CD14-positive monocyte (primary cell): Measurements from ENCODE around the gene OR51B4. TPM values are rescaled to one million over a fixed set of nuclear protein-coding genes. Genes with fewer than 3 reads are reported as not detected.

Experiments used
- DNase-seq, 3 donors: peaks; one replicate each; pipeline ENCODE4 v3.0.0-alpha.2; 2011 to 2022
- H2AFZ ChIP-seq: 2 replicates; pipeline ENCODE4 v1.6.0; 2012; ENCODE audit warnings: mild to moderate bottlenecking, low read depth, low read length, inconsistent platforms; ENCODE audit not compliant: insufficient read depth, poor library complexity, severe bottlenecking
- H3K27ac ChIP-seq, 2 donors: 1 replicate in 1 of 2; 2 replicates in 1 of 2; pipeline ENCODE4 v1.5.1; 2012 to 2013; ENCODE audit warnings: low read length in 2 of 2, control low read depth in 1 of 2, inconsistent platforms in 1 of 2, low read depth in 1 of 2, mild to moderate bottlenecking in 1 of 2
- H3K27me3 ChIP-seq, 2 donors: one replicate each; pipeline versions ENCODE4 v1.6.0 to v1.6.1; 2011 to 2013; ENCODE audit warnings: low read length in 2 of 2; ENCODE audit not compliant: control insufficient read depth in 2 of 2, insufficient read depth in 2 of 2
- H3K36me3 ChIP-seq, 2 donors: replicated peaks in 1 of 2; 1 replicate in 1 of 2; 2 replicates in 1 of 2; pipeline versions ENCODE4 v1.5.1 to v1.6.1; 2012 to 2013; ENCODE audit warnings: low read length in 2 of 2, control low read depth in 1 of 2, inconsistent platforms in 1 of 2, mild to moderate bottlenecking in 1 of 2; ENCODE audit not compliant: insufficient read depth in 2 of 2, control insufficient read depth in 1 of 2
- H3K4me1 ChIP-seq, 2 donors: 1 replicate in 1 of 2; 2 replicates in 1 of 2; pipeline versions ENCODE4 v1.5.1 to v1.6.1; 2012 to 2013; ENCODE audit warnings: low read length in 2 of 2, control low read depth in 1 of 2, inconsistent platforms in 1 of 2, mild to moderate bottlenecking in 1 of 2, moderate library complexity in 1 of 2; ENCODE audit not compliant: insufficient read depth in 2 of 2, control insufficient read depth in 1 of 2
- H3K4me2 ChIP-seq: replicated peaks from 2 replicates; pipeline ENCODE3; 2012; ENCODE audit warnings: low read length, moderate library complexity, mild to moderate bottlenecking; ENCODE audit not compliant: poor library complexity, severe bottlenecking; ENCODE audit errors: extremely low read depth
- H3K4me3 ChIP-seq, 3 experiments: fragments of 200-600 bp in 1 of 3; sonication (generic) in 1 of 3; replicated peaks in 1 of 3; 1 replicate in 2 of 3; 2 replicates in 1 of 3; pipeline ENCODE4 v1.5.1; 2011 to 2013; ENCODE audit warnings: low read length in 3 of 3, mild to moderate bottlenecking in 3 of 3, control low read depth in 2 of 3, low read depth in 2 of 3, inconsistent platforms in 1 of 3, moderate library complexity in 1 of 3
- H3K79me2 ChIP-seq: 2 replicates; pipeline ENCODE4 v1.6.0; 2012; ENCODE audit warnings: mild to moderate bottlenecking, control low read depth, inconsistent platforms, low read length, moderate library complexity; ENCODE audit not compliant: insufficient read depth
- H3K9ac ChIP-seq: 2 replicates; pipeline ENCODE4 v1.6.0; 2017; ENCODE audit warnings: low read length, mild to moderate bottlenecking; ENCODE audit not compliant: insufficient read depth, poor library complexity, severe bottlenecking
- H3K9me3 ChIP-seq, 2 donors: replicated peaks in 1 of 2; 1 replicate in 1 of 2; 2 replicates in 1 of 2; pipeline versions ENCODE4 v1.5.1 to v1.6.1; 2012 to 2013; ENCODE audit warnings: low read length in 2 of 2, control low read depth in 1 of 2; ENCODE audit not compliant: control insufficient read depth in 1 of 2, insufficient read depth in 1 of 2
- H4K20me1 ChIP-seq: 2 replicates; pipeline ENCODE4 v1.6.0; 2012; ENCODE audit warnings: mild to moderate bottlenecking, low read length, control low read depth, moderate library complexity; ENCODE audit not compliant: insufficient read depth
- H3K27ac Mint-ChIP-seq, 7 donors: one replicate each; pipeline ENCODE4 v1.8.0; 2020; ENCODE audit warnings: mild to moderate bottlenecking in 7 of 7, mixed read lengths in 7 of 7, moderate library complexity in 6 of 7, inconsistent platforms in 2 of 7
- H3K27me3 Mint-ChIP-seq, 3 donors: one replicate each; pipeline ENCODE4 v1.8.0; 2021 to 2022; ENCODE audit warnings: low read depth in 3 of 3, mild to moderate bottlenecking in 3 of 3, mixed read lengths in 3 of 3, moderate library complexity in 3 of 3, inconsistent platforms in 1 of 3
- H3K36me3 Mint-ChIP-seq, 2 donors: one replicate each; pipeline ENCODE4 v1.8.0; 2020; ENCODE audit warnings: mixed read lengths in 2 of 2, inconsistent platforms in 1 of 2, mild to moderate bottlenecking in 1 of 2
- H3K4me1 Mint-ChIP-seq: one replicate; pipeline ENCODE4 v1.8.0; 2020; ENCODE audit warnings: mild to moderate bottlenecking, mixed read lengths
- H3K4me3 Mint-ChIP-seq, 2 donors: one replicate each; pipeline ENCODE4 v1.8.0; 2020; ENCODE audit warnings: mild to moderate bottlenecking in 2 of 2, mixed read lengths in 2 of 2, moderate library complexity in 1 of 2
- H3K9me3 Mint-ChIP-seq, 7 donors: one replicate each; pipeline ENCODE4 v1.8.0; 2020 to 2022; ENCODE audit warnings: mixed read lengths in 7 of 7, mild to moderate bottlenecking in 6 of 7, moderate library complexity in 6 of 7, inconsistent platforms in 2 of 7
- CTCF ChIP-seq: fragments of 200-600 bp; IDR thresholded peaks from one replicate; pipeline ENCODE4 v1.8.0; 2022; ENCODE audit warnings: antibody characterized with exemption, mild to moderate bottlenecking
- WGBS: methylation state at CpG from one replicate; pipeline ENCODE4 v1.1.5; 2013; ENCODE audit warnings: missing lambda C conversion rate; ENCODE audit not compliant: insufficient coverage; 5-methylcytosine and 5-hydroxymethylcytosine counted together
- intact Hi-C, 2 donors: fragments of 100-400 bp; cut with micrococcal nuclease; formaldehyde crosslinking; loops; one replicate each; pipeline versions ENCODE4 v1.15.0 to v1.15.1; 2023
- polyA plus RNA-seq, 3 donors: library from polyadenylated mRNA; depleted of rRNA in 1 of 3; unstranded in 2 of 3; stranded (reverse) in 1 of 3; fragments of 300-500 nt in 2 of 3; fragments of >200 nt in 1 of 3; fragmentation: Illumina TruSeq in 2 of 3; gene quantifications; 1 replicate in 2 of 3; 2 replicates in 1 of 3; pipeline ENCODE4 v1.2.3, GENCODE V29; 2012 to 2021

The OR51B4 gene
- polyA plus RNA-seq, 3 donors: not detected

- Mint-ChIP-seq H3K36me3 (no peaks in the 10 kb centered on the region), H3K9me3 (peaks cover 0 to 5% (median 0%) of the 10 kb centered on the region in 7 donors), H3K4me3 (no peak overlapping the region), H3K27ac (no peak overlapping the region), H3K27me3 (peaks cover 0 to 2% (median 0%) of the 10 kb centered on the region in 3 donors), H3K4me1 (no peaks in the 10 kb centered on the region)
- Histone ChIP-seq H3K9me3 (no peaks in the 10 kb centered on the region), H3K79me2 (no peaks in the 10 kb centered on the region), H3K27ac (no peak overlapping the region), H3K9ac (no peak overlapping the region), H3K4me3 (no peak overlapping the region), H3K36me3 (no peaks in the 10 kb centered on the region), H3K4me1 (no peaks in the 10 kb centered on the region), H3K4me2 (no peak overlapping the region), H4K20me1 (no peaks in the 10 kb centered on the region), H3K27me3 (no peaks in the 10 kb centered on the region), H2AFZ (no peak overlapping the region)
- no peak for DNase-seq
- no CpG with 5 or more reads among the region's 1 CpG for WGBS
- TF ChIP-seq CTCF: no peak
- intact Hi-C loops: no loop called here
Observed at GRCh38 chr11:5290106-5290505, 11.6 kb downstream of the OR51B4 start.

DNA sequence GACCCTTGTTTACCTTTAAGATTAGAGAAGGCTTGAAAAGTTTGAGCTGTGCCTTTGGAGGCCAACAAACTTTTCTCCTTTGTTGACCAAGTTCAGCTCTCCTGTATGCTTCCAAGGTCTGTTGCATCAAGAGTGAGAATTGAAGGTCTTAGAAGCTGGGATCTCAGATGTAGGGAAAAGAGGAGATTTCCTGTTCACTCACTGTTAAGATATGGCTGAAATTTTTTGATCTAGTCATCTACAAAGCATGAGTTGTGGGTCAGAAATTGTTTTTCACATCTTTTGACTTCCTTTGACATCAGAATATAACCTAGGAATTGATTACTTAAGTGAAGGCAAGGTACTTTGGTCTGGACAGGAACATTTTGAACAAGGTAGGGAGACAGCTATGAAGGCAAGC, 12.1 kb downstream of the OR51B4 start:
- Histone ChIP-seq H2AFZ (no peak overlapping the region), H3K9ac (no peak overlapping the region), H4K20me1 (no peaks in the 10 kb centered on the region), H3K27me3 (no peaks in the 10 kb centered on the region), H3K4me2 (no peak overlapping the region), H3K36me3 (no peaks in the 10 kb centered on the region), H3K4me1 (no peaks in the 10 kb centered on the region), H3K79me2 (no peaks in the 10 kb centered on the region), H3K9me3 (no peaks in the 10 kb centered on the region), H3K4me3 (no peak overlapping the region), H3K27ac (no peak overlapping the region)
- Mint-ChIP-seq H3K27ac (no peak overlapping the region), H3K36me3 (no peaks in the 10 kb centered on the region), H3K9me3 (peaks cover 0 to 5% (median 0%) of the 10 kb centered on the region in 7 donors), H3K4me1 (no peaks in the 10 kb centered on the region), H3K4me3 (no peak overlapping the region), H3K27me3 (peaks cover 0 to 2% (median 0%) of the 10 kb centered on the region in 3 donors)
- no peak for DNase-seq
- no peak for TF ChIP-seq CTCF
- intact Hi-C loops: no loop called here
